Limb (tissue), 2 donors: ENCODE measurements around the gene MYRFL.
A peak's percentile ranks its signal among the peaks of the same experiment; 100 is the strongest.

Source experiments
- DNase-seq, 2 donors: peaks; one replicate each; pipeline ENCODE4 v3.0.0-alpha.2; 2016; ENCODE audit errors: extremely low spot score in 2 of 2

Gene MYRFL

GRCh38 chr12:69896653-69897381, 71.8 kb downstream of the MYRFL start:
- no peak for DNase-seq

- peak; percentile 72 to 79 for DNase-seq
Measured at GRCh38 chr12:69897744-69898143, 72.7 kb downstream of the MYRFL start.

DNA sequence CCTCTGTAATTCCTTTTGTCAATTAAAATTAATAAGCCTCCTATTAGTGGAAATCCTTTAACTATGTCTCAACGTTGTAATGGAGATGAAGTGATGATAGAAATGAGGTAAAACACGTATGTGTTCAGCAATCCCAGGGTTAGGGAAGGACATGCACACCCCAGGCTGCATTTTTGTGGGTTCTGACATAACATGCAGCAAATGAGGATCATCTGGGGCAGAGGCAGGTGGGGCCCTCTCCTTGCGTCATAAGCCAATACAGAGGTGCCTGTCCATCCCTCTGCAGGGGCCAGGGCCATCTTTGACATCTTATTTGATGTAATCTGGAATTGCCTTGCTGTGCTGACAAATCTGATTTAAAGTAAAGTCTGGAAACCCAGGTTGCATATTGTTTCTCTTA, 73.2 kb downstream of the MYRFL start:
- no peak for DNase-seq

DNA sequence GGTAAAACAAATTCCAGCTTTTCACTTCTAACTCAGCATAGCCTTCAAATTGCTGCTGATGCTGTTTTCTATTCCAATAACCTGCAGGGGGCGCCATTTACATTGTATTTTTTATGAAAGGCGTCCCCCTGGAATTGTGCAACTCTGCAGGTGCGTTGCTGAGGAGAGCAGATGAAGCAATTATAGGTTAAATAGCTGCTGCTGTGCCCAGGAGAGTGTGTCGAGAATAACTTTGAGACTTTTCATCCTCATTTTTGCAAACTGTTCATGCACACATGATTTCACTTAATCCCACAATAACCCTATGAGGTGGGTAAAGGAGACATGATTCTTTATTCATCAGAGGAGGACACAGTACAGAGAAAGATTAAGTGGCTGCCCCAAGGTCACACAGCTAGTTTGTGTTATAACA, 75.7 kb downstream of the MYRFL start:
- DNase-seq: peak; percentile 82 to 88

DNA sequence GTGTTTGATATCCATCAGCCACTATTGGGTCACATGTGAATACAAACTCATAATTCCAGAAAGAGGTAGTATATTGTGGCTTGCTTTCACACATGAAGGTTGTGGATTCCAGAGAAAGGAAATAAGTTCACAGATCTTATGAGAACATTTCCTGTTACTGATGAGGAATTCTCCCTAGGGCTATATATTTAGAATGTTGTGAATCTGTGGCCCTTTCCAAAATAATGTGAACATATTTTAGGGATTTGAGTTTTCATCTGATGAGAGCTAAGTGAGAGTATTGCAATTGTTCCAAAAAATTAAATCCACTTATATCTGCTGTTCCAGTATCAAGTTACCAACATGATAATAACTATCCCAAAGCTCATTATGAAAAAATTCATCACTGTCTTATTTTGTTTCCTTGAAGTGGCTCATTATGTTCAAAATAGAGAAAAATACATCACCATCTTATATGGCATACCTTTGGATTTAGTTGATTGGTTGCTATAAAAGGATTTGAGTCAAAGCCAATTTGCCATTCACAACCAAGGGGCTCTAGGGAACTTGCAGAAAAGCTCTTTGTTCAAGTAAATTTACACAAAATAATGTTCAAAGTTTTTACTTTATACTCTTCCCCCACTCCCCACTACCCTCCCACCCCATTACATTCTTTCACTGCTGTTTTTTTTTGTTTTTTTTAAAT, 76.3 kb downstream of the MYRFL start:
- no peak for DNase-seq

GRCh38 chr12:69903548-69903947, 78.5 kb downstream of the MYRFL start:
- no peak for DNase-seq

- DNase-seq: peak in 1 of 2 donors; percentile 58
Measured at GRCh38 chr12:69904777-69905176, 79.8 kb downstream of the MYRFL start.

DNA sequence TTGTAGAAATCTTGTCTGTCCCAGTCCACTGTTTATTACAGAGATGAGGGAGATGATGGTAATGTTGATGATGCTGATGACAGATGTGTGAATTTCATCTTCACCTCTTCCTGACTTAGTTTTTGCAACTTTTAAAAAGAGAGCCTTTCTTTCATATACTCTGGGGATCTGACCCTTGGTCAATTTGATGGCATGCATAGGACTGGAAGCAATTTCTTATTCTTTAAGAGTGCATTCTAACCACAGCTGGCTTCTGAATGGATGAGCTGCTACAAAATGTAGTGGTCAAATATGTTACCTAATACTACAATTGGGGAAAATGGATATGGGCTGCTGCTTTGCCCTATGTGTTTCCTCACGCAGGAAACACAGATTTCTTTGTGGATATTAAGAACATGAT, 80.8 kb downstream of the MYRFL start:
- no peak for DNase-seq

- no peak for DNase-seq
Measured at GRCh38 chr12:69906411-69907216, 81.6 kb downstream of the MYRFL start.

DNA sequence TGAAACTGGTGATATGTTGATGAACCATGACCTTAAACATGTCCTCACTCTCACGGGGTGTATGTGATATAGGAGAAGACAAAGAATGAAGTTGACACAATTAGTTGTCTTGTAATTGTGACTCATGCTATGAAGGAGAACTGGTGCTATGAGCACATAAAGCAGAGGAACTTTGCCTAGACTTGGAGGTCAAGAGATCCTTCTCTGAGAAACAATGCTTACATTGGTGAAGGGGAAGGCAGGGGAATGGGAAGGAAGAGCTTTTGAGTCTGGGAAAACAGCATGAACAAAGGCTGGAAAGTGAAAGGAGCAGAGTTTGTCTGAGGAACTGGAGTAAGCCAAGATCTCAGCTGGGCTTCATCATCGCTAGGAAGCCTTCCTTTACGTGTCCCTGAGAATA, 83.2 kb downstream of the MYRFL start:
- DNase-seq: no peak

- DNase-seq: no peak
Measured at GRCh38 chr12:69910694-69911093, 85.7 kb downstream of the MYRFL start.

DNA sequence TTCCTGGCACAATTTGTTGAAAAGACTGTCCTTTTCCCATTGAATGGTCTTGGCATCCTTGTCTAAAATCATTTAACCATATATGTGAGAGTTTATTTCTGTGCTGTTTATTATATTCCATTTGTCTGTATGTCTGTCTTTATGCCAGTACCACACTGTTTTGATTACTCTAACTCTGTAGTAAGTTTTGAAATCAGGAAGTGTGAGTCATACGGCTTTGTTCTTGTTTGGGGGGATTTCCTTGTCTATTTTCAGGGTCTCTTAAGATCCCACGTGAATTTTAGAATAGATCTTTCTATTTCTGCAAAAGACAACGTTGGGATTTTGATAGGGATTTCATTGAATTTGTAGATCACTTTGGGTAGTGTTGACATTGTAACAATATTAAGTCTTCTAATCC, 88.5 kb downstream of the MYRFL start:
- DNase-seq: no peak

DNA sequence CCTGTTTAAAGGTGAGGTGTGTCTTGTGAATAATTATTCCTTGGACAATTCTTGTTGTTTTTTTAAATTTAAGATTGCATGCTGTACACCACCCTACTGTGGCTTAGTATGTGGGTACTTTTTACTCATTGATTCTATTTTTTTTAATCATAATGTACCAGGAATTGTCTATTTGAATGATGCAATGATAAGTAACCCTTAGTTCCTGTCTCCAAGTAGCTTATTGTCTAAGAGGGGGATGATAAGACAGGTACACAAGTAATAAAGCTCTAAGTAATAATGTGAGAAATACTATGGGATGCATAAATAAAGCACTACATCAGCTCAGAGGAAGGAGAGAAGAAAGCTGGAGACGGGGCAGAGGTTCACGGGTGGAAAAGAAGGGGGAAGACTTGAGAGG, 90.9 kb downstream of the MYRFL start:
- no peak for DNase-seq

GRCh38 chr12:69916544-69917235, 91.7 kb downstream of the MYRFL start:
- peak in 1 of 2 donors; percentile 51 for DNase-seq

GRCh38 chr12:69918287-69918686, 93.3 kb downstream of the MYRFL start:
- no peak for DNase-seq

DNA sequence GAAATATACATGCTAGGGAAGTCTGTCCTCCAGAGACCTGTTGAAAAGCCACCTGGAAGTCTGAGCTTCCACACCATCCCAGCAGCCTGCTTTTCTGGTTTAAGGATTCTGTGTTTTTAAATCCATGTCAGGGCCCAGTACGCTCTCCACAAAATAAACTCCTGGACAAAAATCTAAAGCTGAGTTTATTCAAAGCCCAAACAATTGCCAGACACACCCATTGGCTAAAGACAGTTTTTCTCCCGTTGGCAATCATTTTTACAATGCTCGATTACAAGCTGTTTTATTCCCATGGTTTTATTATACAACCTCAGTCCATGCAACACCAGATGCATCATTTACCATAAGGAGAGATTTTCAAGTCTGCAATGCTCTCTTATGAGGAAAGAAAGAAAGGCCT, 94.5 kb downstream of the MYRFL start:
- peak in 1 of 2 donors; percentile 44 for DNase-seq

DNA sequence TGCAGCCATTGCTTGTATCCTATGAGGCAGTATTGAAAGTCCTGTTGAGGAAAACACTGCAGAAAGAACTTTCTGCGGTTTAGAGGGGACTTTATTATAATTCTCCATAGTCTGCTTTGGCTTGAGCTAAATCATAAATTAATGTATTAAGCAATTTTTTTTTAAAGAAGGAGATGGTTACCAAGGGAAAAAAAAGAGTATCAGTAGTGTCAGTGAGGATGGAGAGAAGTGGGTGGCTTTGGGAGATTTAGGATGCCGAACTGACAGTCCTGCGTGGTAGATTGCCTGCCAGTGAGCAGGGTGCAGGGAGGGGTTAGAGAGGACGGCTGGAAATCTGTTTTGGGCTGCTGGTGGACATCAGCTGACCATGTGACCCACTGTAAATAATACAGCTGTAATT, 96.8 kb downstream of the MYRFL start:
- DNase-seq: no peak

- DNase-seq: no peak
Measured at GRCh38 chr12:69922999-69923398, 98.0 kb downstream of the MYRFL start.

DNA sequence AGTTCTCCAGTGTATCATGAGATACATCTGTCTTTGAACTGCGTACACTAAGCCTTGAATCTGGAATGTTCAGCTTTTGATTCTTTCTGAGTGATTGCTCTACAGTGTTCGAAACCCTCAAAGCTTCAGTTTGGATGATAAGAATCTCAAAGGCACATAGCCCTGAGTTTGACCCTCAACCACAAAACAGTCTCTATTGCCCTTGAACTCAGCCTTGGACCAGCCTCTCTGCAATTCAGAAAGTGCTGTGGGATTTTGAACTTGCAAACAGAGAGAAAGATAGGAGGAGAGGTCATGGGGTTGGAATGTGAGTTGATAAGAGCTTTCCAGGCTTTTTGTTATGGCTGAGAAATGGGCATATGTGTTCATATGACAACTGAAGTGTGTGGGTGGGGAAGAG, 100.3 kb downstream of the MYRFL start:
- no peak for DNase-seq

- DNase-seq: no peak
Measured at GRCh38 chr12:69927164-69927563, 102.1 kb downstream of the MYRFL start.

- DNase-seq: no peak
Measured at GRCh38 chr12:69929125-69929524, 104.1 kb downstream of the MYRFL start.

- no peak for DNase-seq
Measured at GRCh38 chr12:69929531-69929930, 104.5 kb downstream of the MYRFL start.
